ENCODE results near the gene HTR1D.
"Not testable (repeated sequence)": the region's sequence is repeated elsewhere in the genome, so short reads cannot be mapped to it uniquely, and the experiment has no call there.

HTR1D gene

GRCh38 chr1:23227806-23228205, 10.5 kb upstream of the HTR1D start:
- Histone ChIP-seq H3K4me3 (replicated peaks; ENCODE audit: insufficient read depth, low read length) (no peak overlapping the region), H3K27me3 (ENCODE audit: insufficient read depth, poor library complexity, severe bottlenecking) (no peaks in the 10 kb centered on the region), H3K27ac (replicated peaks) (no peak overlapping the region)
- DNase-seq (ENCODE audit: low read depth in 1 of 2, low spot score in 1 of 2), result no peak
- TF ChIP-seq CTCF (IDR thresholded peaks at IDR 0.05; ENCODE audit: insufficient read depth, low read length), result no peak
- TF ChIP-seq POLR2AphosphoS5 (IDR thresholded peaks at IDR 0.05; ENCODE audit: low read depth), result no peak
- no peak for TF ChIP-seq REST (IDR thresholded peaks at IDR 0.05; ENCODE audit: insufficient replicate concordance, low read depth)
- TF ChIP-seq GABPA (IDR thresholded peaks at IDR 0.05; ENCODE audit: low read depth), result no peak
- TF ChIP-seq SPI1 (IDR thresholded peaks at IDR 0.05; ENCODE audit: borderline replicate concordance, low read depth), result no peak

- H3K4me3 ChIP-seq (replicated peaks; ENCODE audit: insufficient read depth, low read length), result no peak overlapping the region
- H3K27me3 ChIP-seq (ENCODE audit: insufficient read depth, poor library complexity, severe bottlenecking), result peaks cover 12% of the 10 kb centered on the region
- no peak for TF ChIP-seq GABPA (IDR thresholded peaks at IDR 0.05; ENCODE audit: low read depth)
- no peak for TF ChIP-seq POLR2AphosphoS5 (IDR thresholded peaks at IDR 0.05; ENCODE audit: low read depth)
- no peak for TF ChIP-seq CTCF (IDR thresholded peaks at IDR 0.05; ENCODE audit: insufficient read depth, low read length)
- TF ChIP-seq REST (IDR thresholded peaks at IDR 0.05; ENCODE audit: insufficient replicate concordance, low read depth), result no peak
- no peak for TF ChIP-seq SPI1 (IDR thresholded peaks at IDR 0.05; ENCODE audit: borderline replicate concordance, low read depth)
- H3K27ac ChIP-seq (replicated peaks), result no peak overlapping the region
- no peak for DNase-seq (ENCODE audit: low read depth in 1 of 2, low spot score in 1 of 2)
Observed at GRCh38 chr1:23224739-23225648, 7.7 kb upstream of the HTR1D start.

GRCh38 chr1:23223963-23224362, 6.7 kb upstream of the HTR1D start:
- not testable (repeated sequence) for H3K27ac ChIP-seq (replicated peaks); H3K4me3 ChIP-seq (replicated peaks; ENCODE audit: insufficient read depth, low read length); DNase-seq (ENCODE audit: low read depth in 1 of 2, low spot score in 1 of 2)
- peaks cover 16% of the 10 kb centered on the region for H3K27me3 ChIP-seq (ENCODE audit: insufficient read depth, poor library complexity, severe bottlenecking)

- not testable (repeated sequence) for H3K27ac ChIP-seq (replicated peaks); H3K4me3 ChIP-seq (replicated peaks; ENCODE audit: insufficient read depth, low read length); DNase-seq (ENCODE audit: low read depth in 1 of 2, low spot score in 1 of 2)
- H3K27me3 ChIP-seq (ENCODE audit: insufficient read depth, poor library complexity, severe bottlenecking), result peaks cover 20% of the 10 kb centered on the region
Observed at GRCh38 chr1:23223490-23223951, 6.2 kb upstream of the HTR1D start.

- TF ChIP-seq CTCF (IDR thresholded peaks at IDR 0.05; ENCODE audit: insufficient read depth, low read length), result no peak
- no peak for TF ChIP-seq SPI1 (IDR thresholded peaks at IDR 0.05; ENCODE audit: borderline replicate concordance, low read depth)
- no peak for TF ChIP-seq REST (IDR thresholded peaks at IDR 0.05; ENCODE audit: insufficient replicate concordance, low read depth)
- H3K4me3 ChIP-seq (replicated peaks; ENCODE audit: insufficient read depth, low read length), result no peak overlapping the region
- peaks cover 27% of the 10 kb centered on the region for H3K27me3 ChIP-seq (ENCODE audit: insufficient read depth, poor library complexity, severe bottlenecking)
- H3K27ac ChIP-seq (replicated peaks), result no peak overlapping the region
- no peak for DNase-seq (ENCODE audit: low read depth in 1 of 2, low spot score in 1 of 2)
Observed at GRCh38 chr1:23222742-23223141, 5.4 kb upstream of the HTR1D start.
